NCI-H2196 (cell line): ENCODE data around the gene DARS2.
"Not testable (repeated sequence)": the region's sequence is repeated elsewhere in the genome, so short reads cannot be mapped to it uniquely, and the experiment has no call there.

Experiments used
- DNase-seq: peaks from one replicate; lab custom pipeline; 2025; ENCODE audit not compliant: unreplicated experiment; lab: John Stamatoyannopoulos, UW

Gene DARS2, protein sequence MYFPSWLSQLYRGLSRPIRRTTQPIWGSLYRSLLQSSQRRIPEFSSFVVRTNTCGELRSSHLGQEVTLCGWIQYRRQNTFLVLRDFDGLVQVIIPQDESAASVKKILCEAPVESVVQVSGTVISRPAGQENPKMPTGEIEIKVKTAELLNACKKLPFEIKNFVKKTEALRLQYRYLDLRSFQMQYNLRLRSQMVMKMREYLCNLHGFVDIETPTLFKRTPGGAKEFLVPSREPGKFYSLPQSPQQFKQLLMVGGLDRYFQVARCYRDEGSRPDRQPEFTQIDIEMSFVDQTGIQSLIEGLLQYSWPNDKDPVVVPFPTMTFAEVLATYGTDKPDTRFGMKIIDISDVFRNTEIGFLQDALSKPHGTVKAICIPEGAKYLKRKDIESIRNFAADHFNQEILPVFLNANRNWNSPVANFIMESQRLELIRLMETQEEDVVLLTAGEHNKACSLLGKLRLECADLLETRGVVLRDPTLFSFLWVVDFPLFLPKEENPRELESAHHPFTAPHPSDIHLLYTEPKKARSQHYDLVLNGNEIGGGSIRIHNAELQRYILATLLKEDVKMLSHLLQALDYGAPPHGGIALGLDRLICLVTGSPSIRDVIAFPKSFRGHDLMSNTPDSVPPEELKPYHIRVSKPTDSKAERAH

DNA sequence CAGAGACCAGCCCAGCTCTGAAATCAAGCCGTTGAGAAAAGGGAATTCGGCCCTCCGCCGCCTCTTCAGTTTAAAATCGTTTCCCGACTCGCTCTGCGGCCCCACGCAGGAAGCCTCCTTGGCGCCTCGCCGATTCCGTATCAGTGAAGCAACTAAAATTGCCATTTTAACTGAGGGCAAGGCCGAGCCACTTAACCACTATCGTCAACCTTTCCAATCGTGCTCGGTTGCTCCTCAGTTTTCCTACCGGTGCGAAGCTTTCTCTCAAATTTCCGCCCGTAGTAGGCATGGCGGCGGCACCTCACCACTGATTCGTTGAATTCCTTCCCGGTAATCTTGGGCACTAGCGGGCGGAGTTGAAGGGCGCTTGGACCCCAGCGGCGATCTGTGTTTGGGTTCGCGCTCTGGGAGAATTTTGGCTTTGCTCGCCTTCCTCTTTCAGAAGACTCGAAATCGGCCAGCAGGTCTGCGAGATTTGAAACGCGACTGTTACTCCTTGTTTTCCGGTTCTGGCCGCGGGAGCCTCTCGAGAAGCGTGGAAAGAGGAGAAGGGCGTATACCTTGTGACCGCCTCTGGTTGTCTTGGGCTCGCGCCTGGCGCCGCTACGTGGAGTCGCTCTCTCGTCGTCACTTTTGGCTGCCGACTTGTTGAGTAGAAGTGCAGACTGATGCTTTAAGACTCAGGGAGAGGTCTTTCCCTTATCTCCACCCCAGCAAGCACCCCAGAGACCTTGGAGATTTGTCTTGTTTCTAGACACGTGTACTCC lies at the start of gene DARS2, which contains the start of gene CENPL:
DARS2 (plus strand) TSS at position 359 of the 767 bp plus-strand sequence. CDS start 557 bp downstream, outside the sequence.
CENPL (minus strand) TSS at position 569 of the 767 bp plus-strand sequence. CDS start 13,584 bp downstream, outside the sequence.
- DNase-seq, result peak; percentile 98

DNA sequence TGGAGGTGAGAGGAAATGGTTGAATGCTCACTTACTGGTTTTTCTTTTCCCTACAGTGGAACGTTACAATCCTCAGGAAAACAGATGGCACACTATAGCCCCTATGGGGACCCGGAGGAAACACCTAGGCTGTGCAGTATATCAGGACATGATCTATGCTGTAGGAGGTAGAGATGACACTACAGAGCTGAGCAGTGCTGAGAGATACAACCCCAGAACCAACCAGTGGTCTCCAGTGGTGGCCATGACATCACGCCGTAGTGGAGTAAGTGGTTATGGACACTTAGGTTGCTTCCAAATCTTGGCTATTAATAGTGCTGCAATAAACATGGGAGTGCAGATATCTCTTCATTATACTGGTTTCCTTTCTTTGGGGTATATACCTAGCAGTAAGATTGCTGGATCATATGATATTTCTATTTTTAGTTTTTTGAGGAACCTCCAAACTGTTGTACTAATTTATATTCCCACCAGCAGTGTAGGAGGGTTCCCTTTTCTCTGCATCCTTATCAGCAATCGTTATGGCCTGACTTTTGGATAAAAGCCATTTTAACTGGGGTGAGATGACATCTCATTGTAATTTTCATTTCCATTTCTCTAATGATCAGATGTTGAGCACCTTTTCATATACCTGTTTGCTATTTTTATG lies 48.8 kb upstream of the DARS2 start:
- DNase-seq, result no peak

DNA sequence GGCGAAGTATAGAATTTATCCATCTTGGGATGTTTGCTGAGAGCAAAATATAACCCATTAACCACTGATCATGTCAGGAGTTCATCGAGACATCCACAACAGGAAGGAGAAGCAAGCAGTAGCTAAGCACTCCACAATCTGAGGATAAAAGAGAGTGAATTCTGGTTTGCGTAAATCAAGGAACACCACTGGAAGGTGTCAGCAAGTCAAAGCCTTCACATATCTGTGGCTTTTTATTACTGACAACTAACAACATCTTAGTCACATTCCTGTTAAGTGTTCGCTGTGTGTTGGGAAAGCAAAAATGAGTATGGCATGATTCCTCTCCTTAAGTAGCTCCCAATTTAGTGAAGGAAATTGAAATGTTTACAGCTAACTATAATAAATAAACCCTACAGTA lies 44.5 kb upstream of the DARS2 start:
- DNase-seq, result no peak

DNA sequence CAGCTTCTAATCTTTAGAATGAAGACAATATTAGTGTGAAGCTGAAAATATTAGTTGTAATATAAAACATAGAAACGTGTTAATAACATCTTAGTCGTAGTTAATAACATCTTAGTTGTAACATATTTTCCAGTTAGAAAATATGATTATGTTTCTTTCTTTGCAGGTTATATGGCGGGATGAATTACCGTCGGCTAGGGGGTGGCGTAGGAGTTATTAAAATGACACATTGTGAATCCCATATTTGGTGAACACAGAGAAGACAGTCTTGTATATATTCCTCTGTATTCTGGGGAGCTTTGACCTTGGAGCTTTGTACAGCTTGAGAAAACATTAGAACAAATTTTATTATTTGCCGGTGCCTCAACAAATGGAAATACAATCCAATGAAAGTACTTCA lies 39.5 kb upstream of the DARS2 start:
- DNase-seq, result no peak

DNA sequence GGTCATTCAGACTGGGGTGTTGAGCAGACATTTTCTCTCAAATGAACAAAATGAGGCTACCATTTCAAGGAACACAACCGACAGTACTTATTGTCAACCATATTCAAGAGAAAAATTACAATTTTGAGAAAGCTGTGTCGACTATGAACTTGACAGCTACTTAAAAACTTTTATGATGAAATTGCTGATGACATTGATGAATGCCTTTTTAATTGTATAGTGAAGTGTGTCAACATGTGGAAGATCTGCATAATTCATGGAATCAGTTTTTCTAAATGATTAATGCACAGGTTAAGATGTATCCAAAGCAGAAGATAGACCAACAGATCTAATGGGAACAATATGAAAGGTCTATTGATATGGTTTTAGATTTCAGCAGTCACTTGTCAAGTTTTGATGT lies 34.6 kb upstream of the DARS2 start:
- DNase-seq, result no peak

DNA sequence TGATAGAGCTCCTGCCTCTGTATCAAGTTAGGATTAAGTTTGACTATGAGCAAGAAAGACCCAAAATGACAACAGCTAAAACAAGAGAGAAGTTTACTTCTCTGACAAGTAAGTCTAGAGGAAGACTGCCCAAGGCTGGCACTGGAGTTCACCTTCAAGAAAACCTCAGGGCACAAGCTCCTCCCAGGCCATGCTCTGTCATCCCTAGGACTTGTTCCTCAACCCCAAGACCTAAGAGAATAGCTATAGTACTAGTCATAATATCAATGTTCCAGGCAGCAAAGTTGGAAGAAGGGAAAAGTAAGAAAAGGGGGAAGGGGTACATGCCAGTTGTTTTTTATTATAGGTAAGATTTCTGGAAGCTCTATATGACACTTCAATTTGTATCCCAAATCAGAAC lies 26.4 kb upstream of the DARS2 start:
- no peak for DNase-seq

DNA sequence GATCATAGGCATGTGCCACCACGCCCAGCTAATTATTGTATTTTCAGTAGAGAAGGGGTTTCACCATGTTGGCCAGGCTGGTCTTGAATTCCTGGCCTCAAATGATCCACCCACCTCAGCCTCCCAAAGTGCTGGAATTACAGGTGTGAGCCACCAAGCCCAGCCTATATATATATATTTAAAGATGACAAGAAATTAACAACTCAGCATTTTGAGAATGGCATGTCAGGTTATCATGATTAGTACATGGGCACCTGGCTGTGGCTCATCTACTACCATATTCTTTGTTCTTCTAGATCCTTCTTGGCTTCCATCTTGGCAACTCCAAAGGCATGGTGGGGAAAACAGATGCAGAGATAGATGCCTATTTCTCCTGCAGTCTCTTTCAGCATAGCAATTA lies 24.5 kb upstream of the DARS2 start:
- DNase-seq, result not testable (repeated sequence)

DNA sequence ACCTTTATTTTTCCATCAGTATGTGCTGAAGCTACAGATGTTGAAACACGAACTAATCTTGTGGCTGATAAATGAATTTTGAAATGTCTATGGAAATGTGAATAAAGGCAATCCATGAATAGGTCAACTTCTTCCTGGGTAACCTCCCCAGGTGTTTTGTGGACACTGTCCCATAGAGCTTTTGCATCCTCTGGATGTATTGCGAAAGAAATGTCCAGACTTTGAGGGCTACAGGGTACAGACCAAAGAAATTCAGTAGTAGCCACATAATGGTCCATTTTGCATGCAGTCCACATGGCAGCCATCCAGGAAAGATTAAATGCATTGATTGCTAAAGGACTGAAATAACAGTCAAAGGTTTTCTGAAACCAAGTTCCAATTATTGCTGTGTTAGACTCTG lies 21.5 kb upstream of the DARS2 start:
- no peak for DNase-seq

DNA sequence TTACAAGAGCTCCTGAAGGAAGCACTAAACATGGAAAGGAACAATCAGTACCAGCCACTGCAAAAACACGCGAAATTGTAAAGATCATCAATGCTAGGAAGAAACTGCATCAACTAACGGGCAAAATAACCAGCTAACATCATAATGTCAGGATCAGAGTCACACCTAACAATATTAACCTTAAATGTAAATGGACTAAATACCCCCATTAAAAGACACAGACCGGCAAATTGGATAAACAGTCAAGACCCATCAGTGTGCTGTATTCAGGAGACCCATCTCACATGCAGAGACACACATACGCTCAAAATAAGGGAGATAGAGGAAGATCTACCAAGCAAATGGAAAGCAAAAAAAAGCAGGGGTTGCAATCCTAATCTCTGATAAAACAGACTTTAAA lies 10.8 kb upstream of the DARS2 start:
- not testable (repeated sequence) for DNase-seq

DNA sequence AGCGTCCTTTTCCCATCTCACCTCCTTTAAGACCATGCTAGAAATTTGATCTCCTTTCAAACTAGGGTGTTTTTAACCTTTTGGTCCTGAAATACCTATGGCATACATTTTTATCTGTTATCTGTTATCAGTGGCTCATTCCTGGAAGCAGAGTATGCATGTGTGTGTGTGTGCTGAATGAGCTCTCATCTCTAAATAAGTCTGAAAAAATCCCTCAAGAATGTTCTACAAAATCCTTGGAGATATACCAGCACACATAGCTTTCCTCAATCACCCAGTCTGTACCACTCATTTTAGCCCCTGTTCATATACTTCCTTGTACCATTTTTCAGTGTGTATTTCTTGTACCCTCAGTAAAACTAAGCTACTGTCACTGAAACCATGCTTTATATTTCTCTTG lies 6.0 kb upstream of the DARS2 start:
- no peak for DNase-seq

DNA sequence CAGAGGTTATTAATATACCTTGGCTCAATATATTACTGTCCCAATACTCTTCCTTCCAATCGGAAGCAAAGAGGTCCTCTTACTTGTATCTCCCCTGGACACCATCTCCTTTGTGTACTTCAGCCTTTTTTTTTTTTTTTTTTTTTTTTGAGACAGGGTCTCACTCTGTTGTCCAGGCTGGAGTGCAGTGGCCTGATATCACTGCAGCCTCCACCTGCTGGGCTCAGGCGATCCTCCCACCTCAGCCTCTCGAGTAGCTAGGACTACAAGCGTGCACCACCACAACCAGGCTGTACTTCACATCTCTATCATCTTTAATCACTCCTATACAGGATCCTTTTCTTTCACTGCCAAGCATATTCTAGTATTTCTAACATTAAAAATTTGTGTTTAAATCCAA lies 2.8 kb upstream of the DARS2 start:
- DNase-seq, result no peak

DNA sequence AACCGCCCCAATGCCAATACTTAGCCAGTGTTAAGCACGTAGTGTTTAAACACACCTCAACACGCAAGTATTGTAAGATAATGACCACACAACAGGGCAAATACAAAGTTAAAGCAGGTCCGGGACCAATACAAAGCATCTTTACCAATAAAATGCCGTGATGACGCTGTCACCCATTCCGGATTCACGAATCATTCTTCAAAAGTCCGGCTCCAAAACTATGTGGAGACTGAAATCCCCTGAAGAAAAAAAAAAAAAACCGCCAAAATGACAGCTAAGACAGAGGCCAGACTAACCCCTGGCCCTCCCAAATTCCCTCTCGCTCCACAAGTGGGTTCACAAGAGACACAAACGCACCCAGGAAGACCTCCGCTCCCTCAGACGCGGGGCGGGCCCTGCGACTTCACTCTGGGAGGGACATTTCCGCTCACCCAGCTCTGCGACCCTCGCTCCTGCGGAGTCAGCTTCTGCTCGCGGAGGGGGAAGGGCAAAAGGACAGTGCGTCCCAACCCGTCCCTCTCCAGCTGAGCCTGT lies 625 bp upstream of the DARS2 start:
- no peak for DNase-seq

DNA sequence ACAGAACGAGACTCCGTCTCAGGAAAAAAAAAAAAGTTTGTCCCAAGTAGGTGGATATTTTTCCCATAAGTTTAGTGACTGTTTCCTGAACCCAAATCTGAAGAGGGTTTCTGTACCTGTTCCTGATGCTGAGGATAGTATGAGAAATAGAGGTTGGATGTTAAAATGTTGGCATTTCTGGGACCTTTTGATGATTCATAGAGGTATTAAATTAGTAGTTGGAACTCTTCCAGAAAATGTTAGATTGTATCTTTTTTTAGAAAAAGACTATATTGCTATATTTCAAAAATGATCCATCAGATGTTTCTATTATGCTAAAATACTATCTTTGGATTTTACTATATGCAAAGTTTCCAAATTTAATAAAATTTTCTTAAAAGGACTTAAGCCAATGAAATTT lies 3.1 kb downstream of the DARS2 start:
- no peak for DNase-seq

DNA sequence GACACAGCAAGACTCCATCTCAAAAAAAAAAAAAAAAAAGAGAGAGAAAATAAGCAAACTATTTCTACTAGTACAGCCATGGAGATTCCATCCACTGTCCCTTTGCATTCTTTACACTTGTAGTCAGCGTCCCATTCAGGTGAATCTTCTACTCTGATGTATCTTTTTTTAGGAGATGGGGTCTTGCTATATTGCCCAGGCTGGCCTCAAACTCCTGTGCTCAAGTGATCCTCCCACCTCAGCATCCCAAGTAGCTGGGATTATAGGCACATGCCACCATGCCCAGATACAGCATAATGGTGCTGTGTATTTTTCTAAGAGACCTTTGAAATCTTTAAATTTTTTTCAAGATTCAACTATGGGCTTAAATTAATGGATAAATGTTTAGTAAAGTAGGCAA lies 8.3 kb downstream of the DARS2 start:
- no peak for DNase-seq

DNA sequence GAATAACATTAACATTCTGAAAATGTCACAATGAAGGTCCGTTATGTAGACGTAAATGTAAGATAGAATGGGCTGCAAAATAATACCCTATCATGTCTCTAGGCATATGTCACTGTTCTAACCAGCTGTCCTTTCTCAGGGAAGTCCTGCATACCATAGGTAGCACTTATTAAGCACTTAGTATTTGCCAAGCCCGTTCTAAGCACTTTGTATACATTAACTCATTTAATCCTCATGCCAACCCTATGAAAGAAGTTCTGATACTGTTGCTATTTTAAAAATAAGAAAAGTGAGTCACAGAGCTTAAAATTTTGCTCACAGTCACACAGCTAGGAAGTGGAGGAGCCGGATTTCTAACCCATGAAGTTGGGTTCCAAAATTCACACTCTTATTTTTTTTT lies 27.6 kb downstream of the DARS2 start:
- no peak for DNase-seq

DNA sequence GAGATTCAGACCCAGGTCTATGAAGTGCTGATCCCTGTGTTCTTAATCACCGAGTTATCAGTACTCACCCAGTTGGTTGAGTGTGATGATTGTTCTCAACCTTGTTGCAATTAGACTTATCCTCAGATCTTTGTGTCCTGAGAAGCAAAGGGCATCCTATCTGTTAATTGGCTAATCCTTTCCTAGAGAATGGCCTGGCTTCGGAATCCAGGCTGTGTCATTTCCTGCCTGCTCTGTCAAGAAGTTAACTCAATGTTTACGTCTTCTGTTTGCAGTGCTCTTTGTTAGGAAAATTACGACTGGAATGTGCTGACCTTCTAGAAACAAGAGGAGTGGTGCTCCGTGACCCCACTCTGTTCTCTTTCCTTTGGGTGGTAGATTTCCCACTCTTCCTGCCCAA lies 28.6 kb downstream of the DARS2 start:
- DNase-seq, result no peak

DNA sequence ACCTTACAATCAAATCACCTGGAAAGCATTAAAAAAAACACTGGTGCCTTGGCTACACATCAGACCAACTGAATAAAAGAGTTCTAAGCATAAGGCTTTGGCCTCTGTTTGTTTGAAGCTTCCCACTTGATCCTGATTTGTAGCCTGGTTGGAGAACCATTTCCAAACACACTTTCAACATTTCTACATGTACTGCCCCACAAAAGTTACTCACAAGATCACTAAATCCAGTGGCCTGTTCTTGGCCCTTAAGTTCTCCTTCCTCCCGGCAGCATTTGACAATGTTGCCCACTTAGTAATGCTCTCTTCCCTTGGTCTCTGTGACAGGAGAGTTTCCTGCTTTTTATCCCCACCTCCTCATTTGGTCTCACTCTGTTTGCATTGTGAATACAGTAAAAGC lies 31.5 kb downstream of the DARS2 start:
- no peak for DNase-seq

DNA sequence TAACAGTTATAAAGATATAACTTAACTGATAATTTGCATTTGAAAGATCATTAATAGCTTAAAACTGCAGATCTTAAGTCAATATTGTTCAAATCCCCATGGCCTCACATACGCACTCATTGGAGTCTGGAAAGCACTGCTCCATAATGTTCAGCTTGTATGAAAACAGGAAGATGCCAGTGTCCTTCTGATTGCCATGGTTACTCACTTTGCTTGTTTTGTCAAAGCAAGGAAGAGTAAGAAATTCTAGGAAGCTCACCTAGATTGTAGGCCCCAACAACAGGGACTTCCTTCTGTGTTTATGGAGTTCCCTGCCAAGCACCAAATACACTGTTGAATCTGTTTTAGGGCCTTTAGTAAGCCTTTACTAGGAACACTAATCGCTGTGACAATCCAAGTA lies 32.4 kb downstream of the DARS2 start:
- no peak for DNase-seq

DNA sequence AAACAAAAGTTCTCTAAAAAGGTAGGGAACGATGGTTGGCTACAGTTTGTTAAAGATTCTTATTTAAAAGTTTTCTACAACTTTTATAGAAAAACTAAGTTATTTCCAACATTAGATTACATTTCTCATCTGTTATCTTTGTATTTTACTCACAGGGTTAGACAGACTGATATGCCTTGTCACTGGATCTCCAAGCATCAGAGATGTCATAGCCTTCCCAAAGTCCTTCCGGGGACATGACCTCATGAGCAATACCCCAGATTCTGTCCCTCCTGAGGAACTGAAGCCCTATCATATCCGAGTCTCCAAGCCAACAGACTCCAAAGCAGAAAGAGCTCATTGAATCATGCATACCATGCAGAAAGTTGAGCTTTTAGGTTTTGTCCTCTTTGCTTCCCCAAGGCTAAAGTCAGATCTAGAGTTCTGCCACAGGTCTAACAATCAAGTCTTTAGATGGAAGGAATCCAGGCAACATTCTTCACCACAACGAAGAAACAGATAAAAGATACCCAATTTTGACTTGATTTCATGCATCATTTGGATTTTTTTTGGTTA lies 33.0 kb downstream of the DARS2 start:
- no peak for DNase-seq

DNA sequence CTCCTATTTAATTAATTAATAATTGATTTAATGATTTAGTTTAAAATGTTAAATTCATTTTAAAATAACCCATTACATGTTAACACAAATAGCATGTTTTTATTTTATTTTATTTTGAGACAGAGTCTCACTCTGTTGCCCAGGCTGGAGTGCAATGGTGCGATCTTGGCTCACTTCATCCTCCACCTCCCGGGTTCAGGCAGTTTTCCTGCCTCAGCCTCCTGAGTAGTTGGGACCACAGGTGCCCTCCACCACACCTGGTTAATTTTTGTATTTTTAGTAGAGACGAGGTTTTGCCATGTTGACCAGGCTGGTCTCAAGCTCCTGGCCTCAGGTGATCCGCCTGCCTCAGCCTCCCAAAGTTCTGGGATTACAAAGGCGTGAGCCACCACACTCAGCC lies 35.1 kb downstream of the DARS2 start:
- DNase-seq, result not testable (repeated sequence)

DNA sequence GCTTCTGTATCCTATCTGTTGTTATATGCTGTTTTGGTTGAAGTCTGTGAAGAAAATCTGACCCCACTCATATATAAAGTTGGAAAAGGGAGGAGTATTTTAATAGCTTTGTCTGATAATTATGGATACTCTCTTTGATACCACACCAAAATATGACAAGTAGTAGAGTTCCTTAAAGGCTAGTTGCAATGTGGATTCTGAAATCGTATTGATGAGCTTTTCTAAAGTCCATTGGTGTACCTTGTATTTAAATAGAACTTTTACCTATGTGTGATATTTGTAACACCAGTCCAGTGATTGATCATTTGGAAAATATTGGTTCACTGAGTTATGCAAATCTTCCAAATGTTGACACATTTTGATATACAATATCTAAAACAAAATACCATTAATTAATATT lies 35.6 kb downstream of the DARS2 start:
- no peak for DNase-seq
